ENCODE data around the gene YOD1. TPM values are rescaled to one million over a fixed set of nuclear protein-coding genes. Genes with fewer than 3 reads are reported as not detected.

The YOD1 gene
- total RNA-seq, 1 donor from 2014 or later, result 4.2 TPM

GRCh38 chr1:207070811-207071210 is 19.8 kb upstream of the YOD1 start:
- no peak overlapping the region for H3K4me3 ChIP-seq
- peaks cover 87% of the 10 kb centered on the region for H3K4me1 ChIP-seq
- H3K27me3 ChIP-seq (ENCODE audit: low read depth), result no peaks in the 10 kb centered on the region
- TF ChIP-seq CTCF (IDR thresholded peaks at IDR 0.05; ENCODE audit: borderline replicate concordance), result no peak
- intact Hi-C loops (cut with micrococcal nuclease), result no loop called here
- peak overlapping the region; percentile 82 for H3K27ac ChIP-seq (replicated peaks)
- H3K36me3 ChIP-seq, result peaks cover 91% of the 10 kb centered on the region
- H3K9me3 ChIP-seq (replicated peaks), result no peaks in the 10 kb centered on the region
- DNase-seq, result no peak

DNA sequence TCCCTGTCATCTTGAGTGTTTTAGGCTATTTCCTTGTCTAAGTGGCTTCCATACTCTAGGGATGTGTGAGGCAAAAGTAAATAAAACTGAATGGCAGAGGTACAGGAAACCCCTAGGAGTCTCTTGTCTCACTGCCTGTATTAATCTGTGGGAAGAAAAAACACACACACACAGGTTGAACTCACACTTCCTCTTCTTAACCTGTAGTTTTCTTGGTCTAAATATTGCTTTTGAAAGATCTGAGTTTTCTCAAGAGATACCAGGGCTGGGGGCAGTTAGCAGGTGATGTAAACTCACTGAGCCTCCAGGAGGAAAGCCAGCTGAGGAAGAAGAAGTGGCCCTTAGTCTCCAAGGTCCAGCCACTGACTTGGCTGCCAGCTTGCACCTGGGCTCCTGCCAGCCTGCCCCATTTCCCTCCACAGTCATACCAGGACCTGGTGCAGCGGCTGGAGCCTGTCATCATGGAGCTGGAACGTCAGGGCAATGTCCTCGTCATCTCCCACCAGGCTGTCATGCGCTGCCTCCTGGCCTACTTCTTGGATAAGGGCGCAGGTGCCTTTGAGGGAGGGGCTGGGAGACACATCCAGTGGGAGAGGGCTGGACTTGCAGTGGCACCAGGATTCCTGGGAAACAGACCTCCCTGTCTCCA is 19.0 kb upstream of the YOD1 start:
- Histone ChIP-seq H3K36me3 (peaks cover 97% of the 10 kb centered on the region), H3K9me3 (replicated peaks) (no peaks in the 10 kb centered on the region), H3K4me3 (peak overlapping the region; percentile 34), H3K27me3 (ENCODE audit: low read depth) (no peaks in the 10 kb centered on the region), H3K27ac (replicated peaks) (peak overlapping the region; percentile 82), H3K4me1 (peaks cover 82% of the 10 kb centered on the region)
- intact Hi-C loops (cut with micrococcal nuclease), result no loop called here
- DNase-seq, result peak; percentile 72
- no peak for TF ChIP-seq CTCF (IDR thresholded peaks at IDR 0.05; ENCODE audit: borderline replicate concordance)

GRCh38 chr1:207069061-207069460 is 18.1 kb upstream of the YOD1 start:
- DNase-seq, result no peak
- Histone ChIP-seq H3K36me3 (peaks cover 92% of the 10 kb centered on the region), H3K27ac (replicated peaks) (peak overlapping the region; percentile 82), H3K9me3 (replicated peaks) (no peaks in the 10 kb centered on the region), H3K4me3 (peak overlapping the region; percentile 34), H3K27me3 (ENCODE audit: low read depth) (no peaks in the 10 kb centered on the region), H3K4me1 (peaks cover 77% of the 10 kb centered on the region)
- intact Hi-C loops (cut with micrococcal nuclease), result no loop called here
- TF ChIP-seq CTCF (IDR thresholded peaks at IDR 0.05; ENCODE audit: borderline replicate concordance), result no peak

GRCh38 chr1:207067665-207068064 is 16.7 kb upstream of the YOD1 start:
- Histone ChIP-seq H3K9me3 (replicated peaks) (no peaks in the 10 kb centered on the region), H3K27ac (replicated peaks) (peak overlapping the region; percentile 82), H3K36me3 (peaks cover 91% of the 10 kb centered on the region), H3K27me3 (ENCODE audit: low read depth) (no peaks in the 10 kb centered on the region), H3K4me3 (peak overlapping the region; percentile 64), H3K4me1 (peaks cover 75% of the 10 kb centered on the region)
- no peak for DNase-seq
- intact Hi-C loops (cut with micrococcal nuclease), result no loop called here
- TF ChIP-seq CTCF (IDR thresholded peaks at IDR 0.05; ENCODE audit: borderline replicate concordance), result no peak

DNA sequence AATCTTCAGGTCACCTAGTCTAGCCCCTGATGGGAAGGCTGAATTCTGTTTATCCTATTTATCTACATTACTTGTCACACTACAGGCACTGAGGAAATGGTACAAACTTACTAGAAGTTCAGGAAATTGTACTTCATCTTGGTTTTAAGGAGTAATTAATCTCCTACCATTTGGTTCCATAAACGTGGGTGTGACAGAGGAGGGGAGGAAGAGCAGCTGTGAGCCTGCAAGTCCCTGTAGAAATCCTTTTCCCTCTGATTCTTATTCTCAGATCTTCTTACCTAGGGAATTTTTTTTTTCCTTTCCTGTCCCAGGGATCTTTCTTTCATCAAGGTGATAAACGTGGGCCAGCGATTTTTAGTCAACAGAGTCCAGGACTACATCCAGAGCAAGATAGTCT is 16.2 kb upstream of the YOD1 start:
- intact Hi-C loops (cut with micrococcal nuclease), result no loop called here
- Histone ChIP-seq H3K36me3 (peaks cover 91% of the 10 kb centered on the region), H3K9me3 (replicated peaks) (no peaks in the 10 kb centered on the region), H3K4me3 (peak overlapping the region; percentile 64), H3K27me3 (ENCODE audit: low read depth) (no peaks in the 10 kb centered on the region), H3K27ac (replicated peaks) (peak overlapping the region; percentile 82), H3K4me1 (peaks cover 75% of the 10 kb centered on the region)
- no peak for DNase-seq
- no peak for TF ChIP-seq CTCF (IDR thresholded peaks at IDR 0.05; ENCODE audit: borderline replicate concordance)
